Peyer's patch (tissue), 4 donors: ENCODE data around the gene TMEM219.

ENCODE experiments used
- CTCF ChIP-seq, 6 experiments: fragments of 450-650 bp in 4 of 6; fragments of 200-600 bp in 2 of 6; sonication (generic) in 1 of 6; IDR thresholded peaks; one replicate each; pipeline ENCODE4 v1.5.1; 2017 to 2019; ENCODE audit warnings: antibody characterized with exemption in 6 of 6, mild to moderate bottlenecking in 3 of 6, moderate library complexity in 1 of 6
- POLR2A ChIP-seq, 2 donors: fragments of 450-650 bp; IDR thresholded peaks; one replicate each; pipeline ENCODE4 v1.5.1; 2017; ENCODE audit warnings: antibody characterized with exemption in 2 of 2, mild to moderate bottlenecking in 2 of 2, moderate library complexity in 2 of 2

DNA sequence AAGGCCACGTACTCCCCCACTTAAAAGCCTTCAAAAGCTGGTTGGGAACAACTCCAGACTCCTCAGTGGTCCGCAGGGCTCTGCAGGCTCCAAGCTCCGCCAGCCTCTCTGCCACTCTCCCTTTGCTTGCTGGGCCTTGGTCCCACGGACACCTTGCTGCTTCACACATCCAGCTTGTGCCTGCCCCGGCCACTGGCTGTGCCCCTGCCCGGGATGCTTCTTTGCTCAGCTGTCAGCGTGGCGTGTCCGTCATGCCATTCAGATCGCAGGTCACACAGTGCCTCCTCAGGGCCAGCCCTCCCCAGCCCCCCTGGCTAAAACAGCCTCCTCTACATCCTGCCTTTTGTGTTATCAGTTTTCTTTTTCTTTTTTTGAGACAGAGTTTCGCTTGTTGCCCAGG lies 49.8 kb upstream of the TMEM219 start:
- TF ChIP-seq CTCF (IDR thresholded peaks at IDR 0.05) (no peak), POLR2A (IDR thresholded peaks at IDR 0.05) (no peak)
